Left ventricle myocardium superior (tissue), 1 donor: ENCODE results near the gene MAPKAPK2. TPM values are rescaled to one million over a fixed set of nuclear protein-coding genes. Genes with fewer than 3 reads are reported as not detected.

Experiments used
- ATAC-seq: fragments of 200-7000 bp; cut with Tn5 transposase; one replicate; pipeline ENCODE4 v1.9.1; 2020; ENCODE audit warnings: mild to moderate bottlenecking, moderate library complexity
- DNase-seq: peaks from one replicate; pipeline ENCODE4 v3.0.0-alpha.2; 2020
- intact Hi-C: fragments of 100-400 bp; cut with micrococcal nuclease; formaldehyde crosslinking; loops from one replicate; pipeline ENCODE4 v1.11.0; 2022
- total RNA-seq: library from RNA; stranded (reverse); fragmentation: NEBNext Ultra II Directional; extraction: Animal tissue kit (Norgen Biotek cat#: 25700); gene quantifications from one replicate; pipeline ENCODE4 v1.2.1, GENCODE V29; 2021
- donor health status: DM: no; HTN: yes; CAD: no; lungs with severe emphysema.

Gene MAPKAPK2
- total RNA-seq, 1 donor from 2014 or later = 228 TPM

GRCh38 chr1:206713910-206714312 lies 29.2 kb downstream of the MAPKAPK2 start:
- DNase-seq (no peak), ATAC-seq (no peak)
- intact Hi-C loops = no loop called here

GRCh38 chr1:206714331-206715058 lies 29.8 kb downstream of the MAPKAPK2 start:
- ATAC-seq (peak; percentile 72), DNase-seq (no peak)

GRCh38 chr1:206715120-206715519 lies 30.4 kb downstream of the MAPKAPK2 start:
- no peak for DNase-seq
- ATAC-seq = peak; percentile 12
- intact Hi-C loops = no loop called here

More at GRCh38 chr1:206714331-206715058, 29.8 kb downstream of the MAPKAPK2 start:
- intact Hi-C loops = no loop called here

- ATAC-seq (no peak), DNase-seq (no peak)
- intact Hi-C loops = no loop called here
These were observed 30.9 kb downstream of the MAPKAPK2 start for GRCh38 chr1:206715552-206716158.

GRCh38 chr1:206716159-206716869 lies 31.6 kb downstream of the MAPKAPK2 start:
- intact Hi-C loops = no loop called here
- DNase-seq (no peak), ATAC-seq (peak; percentile 24)

- DNase-seq (no peak), ATAC-seq (peak; percentile 15)
- intact Hi-C loops = no loop called here
These were observed 32.4 kb downstream of the MAPKAPK2 start for GRCh38 chr1:206716870-206717673.

GRCh38 chr1:206717674-206717989 lies 32.9 kb downstream of the MAPKAPK2 start:
- no peak for ATAC-seq
- DNase-seq = no peak
- intact Hi-C loops = no loop called here

- ATAC-seq = no peak
- DNase-seq = no peak
- intact Hi-C loops = no loop called here
These were observed 34.6 kb downstream of the MAPKAPK2 start for GRCh38 chr1:206719169-206719839.

- intact Hi-C loops = no loop called here
- ATAC-seq (no peak), DNase-seq (no peak)
These were observed 36.7 kb downstream of the MAPKAPK2 start for GRCh38 chr1:206721454-206721853.

- intact Hi-C loops = no loop called here
- ATAC-seq (peak; percentile 60), DNase-seq (no peak)
These were observed 38.2 kb downstream of the MAPKAPK2 start for GRCh38 chr1:206722751-206723461.

- intact Hi-C loops = no loop called here
- DNase-seq (no peak), ATAC-seq (no peak)
These were observed 38.7 kb downstream of the MAPKAPK2 start for GRCh38 chr1:206723462-206723804.

GRCh38 chr1:206723805-206724472 lies 39.2 kb downstream of the MAPKAPK2 start:
- peak; percentile 67 for DNase-seq
- intact Hi-C loops = no loop called here
- peak; percentile 81 for ATAC-seq

GRCh38 chr1:206725109-206725963 lies 40.6 kb downstream of the MAPKAPK2 start:
- DNase-seq (no peak), ATAC-seq (no peak)
- intact Hi-C loops = loop anchor here (5.0 kb wide), 1 partner anchor 187 kb away; no protein-coding TSS in a partner anchor

- ATAC-seq = no peak
- DNase-seq = no peak
- intact Hi-C loops = loop anchor here (5.0 kb wide), 1 partner anchor 184 kb away; no protein-coding TSS in a partner anchor
These were observed 43.4 kb downstream of the MAPKAPK2 start for GRCh38 chr1:206727981-206728696.

- DNase-seq = no peak
- no peak for ATAC-seq
- intact Hi-C loops = loop anchor here (5.0 kb wide), 1 partner anchor 184 kb away; no protein-coding TSS in a partner anchor
These were observed 43.9 kb downstream of the MAPKAPK2 start for GRCh38 chr1:206728697-206728987.

- intact Hi-C loops = loop anchor here (5.0 kb wide), 1 partner anchor 183 kb away; no protein-coding TSS in a partner anchor
- ATAC-seq = no peak
- DNase-seq = no peak
These were observed 44.3 kb downstream of the MAPKAPK2 start for GRCh38 chr1:206729050-206729449.
